HG03095 (cell line): Measurements from ENCODE around the gene PCMTD2.

ENCODE experiments used
- ATAC-seq: cut with Tn5 transposase; IDR thresholded peaks from one replicate; pipeline ENCODE4 v1.9.1; 2021; ENCODE audit warnings: moderate library complexity; ENCODE audit not compliant: unreplicated experiment

PCMTD2 gene

DNA sequence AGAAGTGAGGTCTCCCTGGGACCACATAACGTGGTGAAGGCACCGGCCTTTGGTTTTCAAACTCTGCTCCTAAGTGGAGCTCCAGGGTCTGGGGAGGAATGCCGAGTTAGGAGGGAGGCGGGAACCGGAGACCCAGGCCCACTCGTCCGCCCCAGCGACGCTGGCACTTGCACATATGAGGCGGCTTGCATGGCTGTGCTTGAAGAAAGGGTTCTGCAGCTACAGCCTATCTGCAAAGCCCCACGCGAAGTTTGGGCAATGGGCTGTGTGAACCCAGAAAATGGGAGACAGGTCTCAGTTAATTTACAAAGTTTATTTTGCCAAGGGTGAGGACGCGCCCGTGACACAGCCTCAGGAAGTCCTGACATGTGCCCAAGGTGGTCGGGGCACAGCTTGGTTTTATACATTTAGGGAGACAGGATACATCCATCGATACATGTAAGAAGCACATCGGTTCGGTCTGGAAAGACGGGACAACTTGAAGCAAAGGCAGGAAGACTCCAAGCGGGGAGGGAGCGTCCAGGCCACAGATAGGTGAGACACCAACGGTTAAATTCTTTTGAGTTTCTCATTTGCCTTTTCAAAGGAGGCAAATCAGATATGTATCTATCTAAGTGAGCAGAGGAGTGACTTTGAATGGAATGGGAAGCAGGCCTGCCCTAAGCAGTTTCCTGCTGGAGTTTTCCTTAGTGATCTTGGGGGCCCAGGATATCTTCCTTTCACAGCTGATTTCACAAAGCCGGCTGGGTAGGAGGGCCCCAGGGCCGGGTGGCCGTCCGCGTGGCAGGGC is 782 bp upstream of the PCMTD2 start:
- ATAC-seq, result no peak

DNA sequence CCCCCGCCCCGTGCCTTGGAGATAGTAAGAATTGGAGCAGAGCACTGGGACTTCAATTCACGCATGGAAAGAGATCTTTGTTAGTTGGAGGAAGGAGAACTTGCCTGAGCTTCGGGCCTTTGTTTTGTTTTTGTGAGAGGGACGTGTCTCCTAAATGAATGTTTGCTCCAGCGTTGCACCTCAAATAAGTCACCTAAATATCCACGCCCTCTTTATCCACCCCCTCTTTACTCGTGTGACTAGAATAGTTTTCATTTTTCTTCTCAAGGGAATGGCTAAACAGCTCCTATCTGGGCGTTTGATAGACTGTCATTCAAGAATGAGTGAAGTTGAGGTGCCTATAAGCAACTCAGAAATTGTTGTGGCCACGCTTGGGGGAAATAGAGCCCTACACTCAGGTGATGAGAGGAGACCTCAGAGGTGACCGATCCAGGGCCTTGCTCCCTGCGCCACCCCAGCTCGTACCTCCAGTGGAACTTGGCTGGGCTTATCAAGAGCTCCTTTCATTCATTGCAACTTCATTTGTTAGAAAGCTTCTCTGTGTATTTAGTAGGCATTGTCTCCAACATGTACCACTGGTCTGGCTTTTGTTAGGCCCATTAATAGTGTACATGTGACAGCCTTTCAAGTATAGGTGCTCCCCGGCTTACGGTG is 861 bp downstream of the PCMTD2 start:
- ATAC-seq, result no peak

DNA sequence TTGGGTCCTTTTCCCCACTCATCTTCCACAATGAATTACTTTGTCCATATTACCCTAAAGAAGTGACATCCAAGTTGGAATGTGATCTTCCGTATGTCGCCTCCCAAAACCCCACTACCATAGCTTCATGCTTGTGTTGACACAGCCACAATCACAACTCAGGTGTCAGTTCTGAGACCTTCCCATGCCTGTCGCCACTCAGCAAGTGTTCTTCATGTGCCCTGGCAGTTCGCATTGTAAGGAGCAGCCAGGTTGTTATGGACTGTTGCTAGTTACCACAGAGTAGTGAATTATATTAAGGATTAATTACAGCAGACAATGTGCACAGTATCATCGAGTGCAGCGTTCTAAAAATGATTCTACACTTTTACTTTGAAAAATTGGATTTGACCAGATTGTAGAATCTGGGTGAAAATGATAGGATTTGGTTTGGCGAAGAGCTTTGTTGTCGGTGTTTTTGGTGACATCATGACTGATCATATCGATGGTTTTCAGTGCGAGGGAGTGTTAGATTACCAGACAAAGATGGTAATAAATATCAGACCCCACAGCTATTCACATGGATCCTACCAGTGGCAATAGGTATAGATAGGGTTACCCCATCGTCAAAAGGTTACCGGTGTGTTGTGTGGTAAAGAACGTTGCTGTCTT is 1.7 kb downstream of the PCMTD2 start:
- ATAC-seq, result no peak

DNA sequence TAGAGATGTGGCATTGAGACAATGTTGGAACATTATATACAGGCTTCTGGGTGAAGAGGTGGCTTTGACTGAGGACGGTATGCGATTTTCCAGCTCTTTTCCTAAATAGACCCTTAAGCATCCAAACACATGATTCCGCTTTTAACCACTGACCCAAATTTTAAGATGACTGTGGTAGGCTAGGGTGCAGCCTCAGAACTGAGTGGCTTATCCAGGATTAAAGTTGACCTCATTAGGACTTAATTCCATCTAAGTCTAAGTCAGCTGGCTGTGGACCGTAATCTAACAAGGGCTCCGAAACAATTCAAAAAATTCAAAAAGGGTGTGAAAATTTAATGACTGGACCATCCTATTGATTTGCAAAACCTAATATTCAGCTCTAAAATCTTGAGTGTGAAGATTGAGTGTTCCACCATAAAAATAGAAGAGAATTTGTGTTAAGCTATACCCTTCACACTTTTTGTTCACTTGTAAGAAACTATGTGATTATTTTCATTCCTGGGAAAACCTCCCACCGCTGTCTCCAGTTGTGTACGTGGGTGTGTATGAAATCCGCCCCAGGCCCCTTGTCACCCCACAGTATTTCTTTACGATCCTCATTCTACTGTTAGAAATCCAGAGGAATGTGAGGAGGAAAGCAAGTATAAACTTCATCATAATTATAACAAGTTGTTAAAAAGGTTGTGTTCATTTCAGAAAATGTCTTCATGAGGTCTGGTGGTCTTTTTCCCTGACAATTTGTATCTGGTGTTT is 2.7 kb downstream of the PCMTD2 start:
- ATAC-seq, result no peak

GRCh38 chr20:64260239-64260638 is 4.7 kb downstream of the PCMTD2 start:
- no peak for ATAC-seq

GRCh38 chr20:64261138-64261537 is 5.6 kb downstream of the PCMTD2 start:
- no peak for ATAC-seq

DNA sequence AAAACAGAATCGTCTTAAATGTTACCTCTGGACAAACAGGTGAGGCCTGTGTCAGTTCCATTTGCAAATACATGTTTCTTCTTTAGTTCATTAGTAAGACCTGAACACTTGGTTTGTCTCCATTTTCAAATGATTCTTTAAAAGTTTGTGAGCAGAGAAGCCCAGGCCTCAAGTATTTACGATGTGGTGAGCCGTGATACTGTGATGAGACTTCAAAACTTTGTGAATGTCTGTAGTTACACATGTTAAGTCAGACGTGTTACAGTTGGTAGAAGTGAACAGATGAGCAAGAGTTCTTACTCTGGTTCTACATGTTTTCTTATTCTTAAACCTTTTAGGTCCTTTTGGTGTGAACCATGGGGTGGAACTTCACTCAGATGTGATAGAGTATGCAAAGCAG is 8.5 kb downstream of the PCMTD2 start:
- no peak for ATAC-seq

- ATAC-seq, result no peak
These were observed 9.7 kb downstream of the PCMTD2 start for GRCh38 chr20:64265201-64265600.

- ATAC-seq, result no peak
These were observed 11.4 kb downstream of the PCMTD2 start for GRCh38 chr20:64266988-64267387.

- ATAC-seq, result no peak
These were observed 12.6 kb downstream of the PCMTD2 start for GRCh38 chr20:64268174-64268573.

DNA sequence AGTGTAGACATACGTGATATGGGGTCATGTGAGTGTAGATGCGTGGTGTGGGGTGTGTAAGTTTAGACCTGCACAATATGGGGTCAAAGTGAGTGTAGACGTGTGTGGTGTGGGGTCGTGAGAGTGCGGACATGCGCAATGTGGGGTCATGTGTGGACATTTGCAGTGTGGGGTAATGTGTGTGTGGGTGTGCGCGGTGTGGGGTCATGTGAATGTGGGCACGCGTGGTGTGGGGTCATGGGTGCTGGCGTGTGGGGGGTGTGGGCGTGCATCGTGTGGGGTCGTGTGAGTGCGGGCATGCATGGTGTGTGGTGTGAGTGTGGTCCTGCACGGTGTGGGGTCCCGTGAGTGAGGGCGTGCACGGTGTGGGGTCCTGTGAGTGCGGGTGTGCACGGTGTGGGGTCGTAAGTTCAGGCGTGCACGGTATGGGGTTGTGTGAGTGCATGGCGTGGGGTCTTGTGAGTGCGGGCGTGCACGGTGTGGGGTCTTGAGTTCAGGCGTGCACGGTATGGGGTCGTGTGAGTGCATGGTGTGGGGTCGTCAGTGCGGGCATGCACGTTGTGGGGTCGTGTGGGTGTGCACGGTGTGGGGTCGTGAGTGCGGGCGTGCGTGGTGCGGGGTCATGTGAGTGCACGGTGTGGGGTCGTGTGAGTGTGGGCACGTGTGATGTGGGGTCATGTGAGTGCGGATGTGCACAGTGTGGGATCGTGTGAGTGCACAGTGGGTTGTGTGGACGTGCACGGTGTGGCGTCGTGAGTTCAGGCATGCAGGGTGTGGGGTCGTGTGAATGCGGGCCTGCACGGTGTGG is 14.3 kb downstream of the PCMTD2 start:
- no peak for ATAC-seq

DNA sequence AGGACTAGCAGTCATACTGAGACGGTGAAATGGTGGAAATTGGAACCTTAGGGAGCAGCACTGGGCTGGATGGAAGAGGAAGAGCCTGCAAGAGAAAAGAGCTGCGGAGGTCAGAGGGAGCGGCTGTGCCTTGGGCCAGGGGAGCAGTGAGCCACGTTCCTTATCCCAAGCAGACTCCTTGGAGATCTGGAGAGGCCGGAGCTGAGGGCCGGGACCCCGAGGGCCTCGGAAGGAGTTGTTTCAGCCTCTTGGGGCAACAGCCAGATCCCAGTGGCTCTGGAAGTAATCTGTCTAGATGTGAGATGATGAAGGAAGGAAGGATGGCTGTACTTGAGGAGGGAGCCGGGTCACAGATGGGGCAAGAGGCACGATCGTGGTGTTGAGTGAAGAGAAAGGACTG is 16.1 kb downstream of the PCMTD2 start:
- no peak for ATAC-seq

- ATAC-seq, result no peak
These were observed 17.6 kb downstream of the PCMTD2 start for GRCh38 chr20:64273109-64273508.

- no peak for ATAC-seq
These were observed 21.3 kb downstream of the PCMTD2 start for GRCh38 chr20:64276817-64277216.

- ATAC-seq, result no peak
These were observed 22.2 kb downstream of the PCMTD2 start for GRCh38 chr20:64277571-64278316.

- no peak for ATAC-seq
These were observed 22.8 kb downstream of the PCMTD2 start for GRCh38 chr20:64278317-64278681.

DNA sequence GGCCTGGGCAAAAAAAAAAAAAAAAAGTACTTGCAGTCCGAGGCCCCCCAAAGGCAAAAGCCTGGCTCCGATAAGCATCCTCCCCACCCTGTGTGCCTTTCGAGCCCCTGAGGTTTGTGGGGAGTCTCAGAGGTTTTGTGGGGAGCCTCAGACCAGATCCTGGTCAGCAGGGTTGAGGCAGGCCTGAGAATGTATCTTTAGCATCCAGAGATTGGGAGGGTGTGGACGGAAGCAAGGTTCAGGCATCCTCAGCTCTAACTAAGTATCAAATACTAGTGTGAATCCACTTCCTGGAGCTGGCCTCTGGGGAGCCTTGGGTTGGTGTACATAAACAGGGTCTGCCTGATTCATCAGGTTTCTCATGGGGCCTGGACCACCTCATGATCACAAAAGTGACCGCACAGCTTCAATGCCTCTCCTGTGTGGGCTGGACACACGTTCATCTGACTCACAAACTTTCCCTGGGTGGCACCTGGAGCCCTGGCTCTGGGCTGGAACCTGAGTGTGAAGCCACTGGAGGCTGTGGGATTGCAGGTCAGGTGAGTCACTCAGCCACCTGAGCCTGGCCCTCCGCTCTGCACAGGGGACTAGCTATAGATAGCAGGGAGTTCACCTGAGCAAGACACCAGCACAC is 24.4 kb downstream of the PCMTD2 start:
- no peak for ATAC-seq

DNA sequence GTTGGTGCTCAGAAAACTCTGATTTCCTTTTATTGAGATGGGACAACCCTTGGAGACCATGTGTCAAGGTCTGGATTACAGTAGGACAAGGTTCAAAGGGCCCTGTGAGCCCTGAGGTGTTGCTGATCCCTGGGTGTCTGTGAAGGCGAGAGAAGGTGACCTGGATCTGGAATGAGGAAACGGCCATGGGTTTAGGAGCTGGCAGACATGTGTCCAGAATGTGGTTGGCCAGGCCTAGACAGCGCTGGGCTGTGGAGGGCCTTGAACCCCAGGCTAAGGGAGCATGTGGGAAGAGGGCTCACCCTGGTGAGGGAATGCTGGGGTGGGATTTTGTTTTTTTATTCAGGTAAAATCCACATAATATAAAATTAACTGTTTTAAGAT is 24.9 kb downstream of the PCMTD2 start:
- no peak for ATAC-seq

DNA sequence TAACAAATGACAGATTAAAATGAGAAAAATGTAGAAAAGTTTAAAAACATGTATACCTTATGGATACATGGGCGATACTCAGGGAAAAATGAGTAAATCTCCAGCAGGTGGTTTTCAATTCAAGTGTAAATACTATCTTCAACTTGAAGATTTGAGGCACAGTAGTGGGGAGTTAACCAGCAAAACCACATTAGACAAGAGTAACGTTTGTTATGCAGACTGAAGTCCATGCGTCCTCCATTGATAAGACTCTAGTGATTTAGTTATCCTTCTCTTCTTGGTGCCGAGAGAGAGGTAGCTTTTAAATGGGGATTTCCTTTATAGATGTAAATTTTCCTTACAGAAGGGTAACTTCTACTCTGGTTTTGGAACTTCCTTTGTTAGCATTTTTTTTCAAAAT is 28.1 kb downstream of the PCMTD2 start:
- ATAC-seq, result no peak
